ENCODE results near the gene SLC2A2.

DNA sequence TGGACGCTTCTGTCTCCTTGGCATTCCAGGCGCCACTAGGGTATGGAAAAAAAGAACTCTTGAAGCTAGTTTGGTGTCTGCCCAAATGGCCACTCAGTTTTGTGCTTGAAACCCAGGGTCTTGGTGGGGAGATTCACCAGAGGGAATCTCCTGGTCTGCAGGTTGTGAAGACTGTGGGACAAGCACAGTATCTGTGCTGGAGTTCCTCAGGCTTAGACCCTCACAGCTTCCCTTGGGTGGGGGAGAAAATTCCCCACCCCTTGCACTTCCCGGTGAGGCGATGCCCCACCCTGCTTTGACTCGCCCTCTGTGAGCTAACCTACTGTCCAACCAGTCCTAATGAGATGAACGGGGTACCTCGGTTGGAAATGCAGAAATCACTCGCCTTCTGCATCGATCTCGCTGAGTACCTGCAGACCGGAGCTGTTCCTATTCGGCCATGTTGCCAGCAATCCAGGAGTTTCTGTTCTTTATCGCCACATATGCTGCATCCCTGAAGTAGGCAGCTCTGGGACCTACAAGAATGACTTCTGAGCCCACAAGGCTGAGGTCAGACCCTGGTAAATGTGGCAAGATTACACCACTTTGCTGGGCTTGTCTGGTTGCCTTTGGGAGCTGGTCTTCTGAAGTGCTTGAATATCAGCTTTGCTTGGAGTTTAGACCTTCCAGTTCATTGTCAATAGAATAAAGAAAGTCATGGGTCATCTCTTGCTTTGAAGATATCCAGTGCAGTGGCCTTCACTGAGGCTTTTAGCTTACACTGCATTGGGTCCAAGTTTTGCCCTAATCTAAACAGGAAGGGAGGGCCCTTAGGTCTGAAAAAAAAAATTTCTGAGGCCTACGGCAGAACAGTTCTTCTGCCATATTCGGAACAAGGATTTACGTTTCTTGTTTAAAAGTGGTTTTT, 51.0 kb downstream of the SLC2A2 start:
- TF ChIP-seq, protein P1, sequence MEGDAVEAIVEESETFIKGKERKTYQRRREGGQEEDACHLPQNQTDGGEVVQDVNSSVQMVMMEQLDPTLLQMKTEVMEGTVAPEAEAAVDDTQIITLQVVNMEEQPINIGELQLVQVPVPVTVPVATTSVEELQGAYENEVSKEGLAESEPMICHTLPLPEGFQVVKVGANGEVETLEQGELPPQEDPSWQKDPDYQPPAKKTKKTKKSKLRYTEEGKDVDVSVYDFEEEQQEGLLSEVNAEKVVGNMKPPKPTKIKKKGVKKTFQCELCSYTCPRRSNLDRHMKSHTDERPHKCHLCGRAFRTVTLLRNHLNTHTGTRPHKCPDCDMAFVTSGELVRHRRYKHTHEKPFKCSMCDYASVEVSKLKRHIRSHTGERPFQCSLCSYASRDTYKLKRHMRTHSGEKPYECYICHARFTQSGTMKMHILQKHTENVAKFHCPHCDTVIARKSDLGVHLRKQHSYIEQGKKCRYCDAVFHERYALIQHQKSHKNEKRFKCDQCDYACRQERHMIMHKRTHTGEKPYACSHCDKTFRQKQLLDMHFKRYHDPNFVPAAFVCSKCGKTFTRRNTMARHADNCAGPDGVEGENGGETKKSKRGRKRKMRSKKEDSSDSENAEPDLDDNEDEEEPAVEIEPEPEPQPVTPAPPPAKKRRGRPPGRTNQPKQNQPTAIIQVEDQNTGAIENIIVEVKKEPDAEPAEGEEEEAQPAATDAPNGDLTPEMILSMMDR (IDR thresholded peaks at IDR 0.05), result no peak
- no peak for TF ChIP-seq POLR2A (IDR thresholded peaks at IDR 0.05)
